ENCODE data around the gene WDR75. TPM values are rescaled to one million over a fixed set of nuclear protein-coding genes. Genes with fewer than 3 reads are reported as not detected.

WDR75 gene
- total RNA-seq, 3 donors from 2014 or later, result 20.6 to 28.4 (median 24.6) TPM

DNA sequence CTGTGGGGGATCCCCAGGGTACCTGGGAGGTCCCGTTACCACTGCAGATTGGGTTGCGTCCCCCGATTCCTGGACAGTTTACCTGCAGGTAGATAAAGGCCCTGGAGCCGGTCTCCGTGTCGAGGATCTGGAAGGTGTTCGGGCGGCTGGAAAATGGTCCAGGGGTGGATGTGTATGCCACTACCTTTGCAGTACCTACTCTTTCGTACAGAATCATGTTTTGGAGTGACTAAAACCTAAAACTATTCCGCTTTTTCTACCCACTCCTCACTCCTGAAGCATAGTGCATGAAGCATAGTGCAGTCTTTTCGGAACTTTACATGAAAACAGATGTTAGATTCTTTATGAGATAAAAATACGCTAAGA is 418 bp downstream of the WDR75 start:
- H3K9me3 ChIP-seq, result no peaks in the 10 kb centered on the region
- TF ChIP-seq, protein P1, sequence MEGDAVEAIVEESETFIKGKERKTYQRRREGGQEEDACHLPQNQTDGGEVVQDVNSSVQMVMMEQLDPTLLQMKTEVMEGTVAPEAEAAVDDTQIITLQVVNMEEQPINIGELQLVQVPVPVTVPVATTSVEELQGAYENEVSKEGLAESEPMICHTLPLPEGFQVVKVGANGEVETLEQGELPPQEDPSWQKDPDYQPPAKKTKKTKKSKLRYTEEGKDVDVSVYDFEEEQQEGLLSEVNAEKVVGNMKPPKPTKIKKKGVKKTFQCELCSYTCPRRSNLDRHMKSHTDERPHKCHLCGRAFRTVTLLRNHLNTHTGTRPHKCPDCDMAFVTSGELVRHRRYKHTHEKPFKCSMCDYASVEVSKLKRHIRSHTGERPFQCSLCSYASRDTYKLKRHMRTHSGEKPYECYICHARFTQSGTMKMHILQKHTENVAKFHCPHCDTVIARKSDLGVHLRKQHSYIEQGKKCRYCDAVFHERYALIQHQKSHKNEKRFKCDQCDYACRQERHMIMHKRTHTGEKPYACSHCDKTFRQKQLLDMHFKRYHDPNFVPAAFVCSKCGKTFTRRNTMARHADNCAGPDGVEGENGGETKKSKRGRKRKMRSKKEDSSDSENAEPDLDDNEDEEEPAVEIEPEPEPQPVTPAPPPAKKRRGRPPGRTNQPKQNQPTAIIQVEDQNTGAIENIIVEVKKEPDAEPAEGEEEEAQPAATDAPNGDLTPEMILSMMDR (IDR thresholded peaks at IDR 0.05), result no peak
- intact Hi-C loops (cut with DNase I, micrococcal nuclease), result no loop called here
- DNase-seq, result no peak
- peak overlapping the region; percentile 47 for H3K4me3 ChIP-seq
- H3K36me3 ChIP-seq (ENCODE audit: low read depth), result no peaks in the 10 kb centered on the region
- ATAC-seq, result peak; percentile 21
- peaks cover 13% of the 10 kb centered on the region for H3K4me1 ChIP-seq (ENCODE audit: low read depth)

DNA sequence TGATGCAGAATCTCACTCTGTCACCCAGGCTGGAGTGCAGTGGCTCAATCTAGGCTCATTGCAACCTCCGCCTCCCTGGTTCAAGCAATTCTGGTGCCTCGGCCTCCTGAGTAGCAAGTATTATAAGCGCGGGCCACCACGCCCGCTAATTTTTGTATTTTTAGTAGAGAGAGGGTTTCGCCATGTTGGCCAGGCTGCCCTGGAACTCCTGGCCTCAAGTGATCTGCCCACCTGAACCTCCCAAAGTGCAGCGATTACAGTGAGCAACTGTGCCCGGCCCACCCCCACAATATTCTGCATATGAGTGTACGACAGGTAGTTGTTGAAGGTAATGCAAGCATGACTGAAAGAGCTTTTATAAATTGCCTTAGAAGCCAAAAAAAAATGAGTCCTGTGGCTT is 1.2 kb downstream of the WDR75 start:
- intact Hi-C loops (cut with DNase I, micrococcal nuclease), result no loop called here
- no peak for DNase-seq
- H3K9me3 ChIP-seq, result no peaks in the 10 kb centered on the region
- H3K4me1 ChIP-seq (ENCODE audit: low read depth), result peaks cover 13% of the 10 kb centered on the region
- no peak for ATAC-seq
- no peak overlapping the region for H3K4me3 ChIP-seq
- TF ChIP-seq, protein P1 (IDR thresholded peaks at IDR 0.05), result no peak
- H3K36me3 ChIP-seq (ENCODE audit: low read depth), result no peaks in the 10 kb centered on the region

DNA sequence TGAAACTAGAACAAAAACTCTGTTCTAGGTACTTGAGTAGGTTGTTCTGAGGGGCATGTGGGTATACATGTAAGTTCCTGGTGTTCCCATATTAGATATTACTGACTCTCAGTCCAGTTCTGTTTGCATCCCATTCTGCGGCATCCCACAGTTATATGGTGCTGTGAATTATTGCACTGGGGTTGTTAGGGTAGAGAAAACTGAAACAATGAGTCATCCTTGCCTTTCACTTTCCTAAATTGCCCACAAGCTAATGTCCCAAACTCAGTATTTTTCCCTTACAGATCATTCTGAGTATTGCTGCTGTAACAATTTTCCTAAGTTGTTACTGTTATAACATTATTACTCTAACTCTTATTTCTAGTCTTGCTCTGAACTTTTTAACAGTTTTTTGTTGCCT is 3.0 kb downstream of the WDR75 start:
- H3K4me3 ChIP-seq, result no peak overlapping the region
- DNase-seq (no peak), ATAC-seq (no peak)
- intact Hi-C loops (cut with DNase I, micrococcal nuclease), result no loop called here
- TF ChIP-seq, protein P1 (IDR thresholded peaks at IDR 0.05), result no peak
- H3K9me3 ChIP-seq, result no peaks in the 10 kb centered on the region
- no peaks in the 10 kb centered on the region for H3K36me3 ChIP-seq (ENCODE audit: low read depth)
- peaks cover 13% of the 10 kb centered on the region for H3K4me1 ChIP-seq (ENCODE audit: low read depth)

DNA sequence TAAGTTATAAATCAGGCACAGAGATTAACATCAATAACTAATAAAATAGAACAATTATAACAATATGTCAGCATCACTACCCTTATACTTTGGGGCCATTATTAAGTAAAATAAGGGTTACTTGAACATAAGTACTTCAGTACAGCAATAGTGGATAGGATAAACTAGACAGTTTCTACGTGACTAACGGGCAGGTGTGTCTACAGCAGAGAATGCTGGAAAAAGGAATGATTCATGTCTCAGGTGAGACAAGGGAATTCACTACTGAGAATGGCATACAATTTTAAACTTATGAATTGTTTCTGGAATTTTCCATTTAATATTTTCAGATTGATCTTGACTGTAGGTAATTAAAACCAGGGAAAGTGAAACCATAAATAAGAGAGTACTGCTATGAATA is 5.5 kb downstream of the WDR75 start:
- ATAC-seq (no peak), DNase-seq (no peak)
- peaks cover 6% of the 10 kb centered on the region for H3K4me1 ChIP-seq (ENCODE audit: low read depth)
- H3K4me3 ChIP-seq, result no peak overlapping the region
- H3K36me3 ChIP-seq (ENCODE audit: low read depth), result no peaks in the 10 kb centered on the region
- intact Hi-C loops (cut with DNase I, micrococcal nuclease), result no loop called here
- no peaks in the 10 kb centered on the region for H3K9me3 ChIP-seq
- TF ChIP-seq, protein P1 (IDR thresholded peaks at IDR 0.05), result no peak

DNA sequence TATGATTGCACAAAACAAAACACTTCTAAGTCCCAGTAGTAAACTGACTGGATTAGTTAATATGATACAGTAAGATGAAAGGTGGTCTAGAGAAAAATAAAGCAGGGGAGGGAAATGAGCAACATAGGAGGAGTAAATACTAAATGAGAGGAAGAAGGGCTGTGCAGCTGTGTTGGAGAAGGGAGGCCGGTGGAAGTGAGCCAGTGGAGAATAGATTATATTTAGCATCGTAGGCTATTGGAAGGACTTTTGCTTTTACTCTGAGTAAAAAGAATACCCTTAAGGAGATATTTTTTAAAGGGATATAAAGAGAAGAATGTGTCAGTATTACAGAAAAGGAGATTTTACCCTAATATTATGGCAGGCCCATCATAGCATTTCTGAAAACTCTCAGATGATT is 12.7 kb downstream of the WDR75 start:
- Histone ChIP-seq H3K9me3 (no peaks in the 10 kb centered on the region), H3K4me3 (no peak overlapping the region), H3K36me3 (ENCODE audit: low read depth) (no peaks in the 10 kb centered on the region), H3K4me1 (ENCODE audit: low read depth) (no peaks in the 10 kb centered on the region)
- intact Hi-C loops (cut with DNase I, micrococcal nuclease), result no loop called here
- ATAC-seq (no peak), DNase-seq (no peak)
- TF ChIP-seq, protein P1 (IDR thresholded peaks at IDR 0.05), result no peak

DNA sequence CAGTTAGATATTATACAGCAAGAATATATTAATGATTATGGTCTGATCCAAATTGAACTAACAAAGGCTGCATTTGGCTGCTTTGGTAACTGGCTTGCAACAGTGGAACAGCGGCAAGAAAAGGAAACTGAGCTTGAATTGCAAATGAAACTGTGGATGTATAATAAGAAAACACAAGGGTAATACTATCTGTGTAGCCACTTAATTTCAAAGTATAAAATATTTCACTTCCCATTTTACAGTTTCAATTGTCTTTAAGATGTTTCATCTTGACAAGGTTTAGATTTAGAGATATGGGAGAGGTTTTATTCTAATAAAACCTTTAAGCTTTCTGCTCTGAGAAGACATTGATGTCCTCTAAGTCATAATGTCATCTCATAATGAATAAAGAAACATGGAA is 23.8 kb downstream of the WDR75 start:
- Histone ChIP-seq H3K36me3 (ENCODE audit: low read depth) (peaks cover 5% of the 10 kb centered on the region), H3K9me3 (no peaks in the 10 kb centered on the region), H3K4me3 (no peak overlapping the region), H3K4me1 (ENCODE audit: low read depth) (no peaks in the 10 kb centered on the region)
- ATAC-seq, result no peak
- DNase-seq, result no peak
- intact Hi-C loops (cut with DNase I, micrococcal nuclease), result loop anchor here in 1 of 2 donors (10.0 kb wide), 1 partner anchor 170 kb away; no protein-coding TSS in a partner anchor
- TF ChIP-seq, protein P1 (IDR thresholded peaks at IDR 0.05), result no peak

Data from mucosa of descending colon (tissue), 3 donors.